HUES6 (cell line): Measurements from ENCODE around the gene SPEF1.
"Not testable (repeated sequence)": the region's sequence is repeated elsewhere in the genome, so short reads cannot be mapped to it uniquely, and the experiment has no call there.

Experiments
- H3K27ac ChIP-seq: 2 replicates; pipeline ENCODE4 v1.7.0; 2013; ENCODE audit warnings: low read depth, mild to moderate bottlenecking, low read length, inconsistent platforms
- H3K27me3 ChIP-seq: 2 replicates; pipeline ENCODE4 v1.6.1; 2013; ENCODE audit warnings: low read length; ENCODE audit not compliant: control insufficient read depth, insufficient read depth
- H3K36me3 ChIP-seq: 2 replicates; pipeline ENCODE4 v1.6.1; 2013; ENCODE audit warnings: low read length; ENCODE audit not compliant: control insufficient read depth, insufficient read depth
- H3K4me1 ChIP-seq: 2 replicates; pipeline ENCODE4 v1.6.1; 2013; ENCODE audit warnings: low read length; ENCODE audit not compliant: control insufficient read depth, insufficient read depth
- H3K4me3 ChIP-seq: 2 replicates; pipeline ENCODE4 v1.5.1; 2013; ENCODE audit warnings: low read depth, low read length
- H3K9ac ChIP-seq: one replicate; pipeline ENCODE4 v1.6.1; 2013; ENCODE audit warnings: mild to moderate bottlenecking, low read length
- H3K9me3 ChIP-seq: 2 replicates; pipeline ENCODE4 v1.6.1; 2013; ENCODE audit warnings: low read depth, low read length; ENCODE audit not compliant: control insufficient read depth, insufficient read depth

The SPEF1 gene

GRCh38 chr20:3781153-3781910 is at the start of gene SPEF1:
Gene SPEF1 (minus strand): TSS chr20:3781448. CDS start chr20:3781287, 161 bp downstream.
- peaks cover 5% of the 10 kb centered on the region for H3K36me3 ChIP-seq
- no peaks in the 10 kb centered on the region for H3K9me3 ChIP-seq
- peaks cover 49% of the 10 kb centered on the region for H3K27me3 ChIP-seq
- peak within 1 kb of the TSS; percentile 31 for H3K9ac ChIP-seq
- H3K4me1 ChIP-seq: peaks cover 24% of the 10 kb centered on the region
- H3K4me3 ChIP-seq: peak within 1 kb of the TSS; percentile 66
- no peak within 1 kb of the TSS for H3K27ac ChIP-seq

GRCh38 chr20:3829891-3830290 is 48.6 kb upstream of the SPEF1 start:
- not testable (repeated sequence) for H3K4me3 ChIP-seq, H3K27ac ChIP-seq, H3K4me1 ChIP-seq, H3K9me3 ChIP-seq, H3K27me3 ChIP-seq, H3K36me3 ChIP-seq, H3K9ac ChIP-seq

- no peaks in the 10 kb centered on the region for H3K27me3 ChIP-seq
- no peaks in the 10 kb centered on the region for H3K4me1 ChIP-seq
- H3K9ac ChIP-seq: no peak overlapping the region
- no peak overlapping the region for H3K27ac ChIP-seq
- H3K4me3 ChIP-seq: no peak overlapping the region
- H3K36me3 ChIP-seq: no peaks in the 10 kb centered on the region
- no peaks in the 10 kb centered on the region for H3K9me3 ChIP-seq
These were observed 47.5 kb upstream of the SPEF1 start for GRCh38 chr20:3828798-3829197.

- Histone ChIP-seq H3K4me1 (no peaks in the 10 kb centered on the region), H3K27ac (no peak overlapping the region), H3K27me3 (no peaks in the 10 kb centered on the region), H3K36me3 (peaks cover 4% of the 10 kb centered on the region), H3K9me3 (no peaks in the 10 kb centered on the region), H3K4me3 (no peak overlapping the region), H3K9ac (no peak overlapping the region)
These were observed 45.2 kb upstream of the SPEF1 start for GRCh38 chr20:3826420-3826819.

- Histone ChIP-seq H3K9me3 (no peaks in the 10 kb centered on the region), H3K27me3 (no peaks in the 10 kb centered on the region), H3K4me1 (no peaks in the 10 kb centered on the region), H3K27ac (no peak overlapping the region), H3K36me3 (peaks cover 4% of the 10 kb centered on the region), H3K4me3 (no peak overlapping the region), H3K9ac (no peak overlapping the region)
These were observed 44.3 kb upstream of the SPEF1 start for GRCh38 chr20:3825526-3825925.

GRCh38 chr20:3823881-3824280 is 42.6 kb upstream of the SPEF1 start:
- Histone ChIP-seq H3K9me3 (no peaks in the 10 kb centered on the region), H3K9ac (no peak overlapping the region), H3K27me3 (no peaks in the 10 kb centered on the region), H3K4me1 (no peaks in the 10 kb centered on the region), H3K36me3 (peaks cover 4% of the 10 kb centered on the region), H3K27ac (no peak overlapping the region), H3K4me3 (no peak overlapping the region)

- Histone ChIP-seq H3K36me3 (peaks cover 4% of the 10 kb centered on the region), H3K9ac (no peak overlapping the region), H3K4me1 (peaks cover 2% of the 10 kb centered on the region; the same call in 1 of the 2 replicates), H3K27me3 (no peaks in the 10 kb centered on the region), H3K9me3 (no peaks in the 10 kb centered on the region), H3K27ac (no peak overlapping the region), H3K4me3 (no peak overlapping the region)
These were observed 40.7 kb upstream of the SPEF1 start for GRCh38 chr20:3821996-3822395.

GRCh38 chr20:3820901-3821727 is 39.9 kb upstream of the SPEF1 start:
- no peaks in the 10 kb centered on the region for H3K27me3 ChIP-seq
- peak overlapping the region; percentile 78 for H3K4me3 ChIP-seq
- H3K4me1 ChIP-seq: peaks cover 9% of the 10 kb centered on the region
- H3K9ac ChIP-seq: peak overlapping the region; percentile 91
- H3K9me3 ChIP-seq: no peaks in the 10 kb centered on the region
- H3K36me3 ChIP-seq: peaks cover 4% of the 10 kb centered on the region
- peak overlapping the region; percentile 94 for H3K27ac ChIP-seq

GRCh38 chr20:3820048-3820900 is 39.0 kb upstream of the SPEF1 start, which contains the start of gene AP5S1:
Gene AP5S1 (plus strand): TSS chr20:3820547. CDS start chr20:3822118, 1,571 bp downstream.
- H3K4me3 ChIP-seq: peak within 1 kb of the TSS; percentile 78
- H3K27me3 ChIP-seq: no peaks in the 10 kb centered on the region

GRCh38 chr20:3819411-3820047 is 38.3 kb upstream of the SPEF1 start:
- H3K9me3 ChIP-seq: no peaks in the 10 kb centered on the region
- H3K4me1 ChIP-seq: peaks cover 14% of the 10 kb centered on the region
- H3K27ac ChIP-seq: no peak overlapping the region; the same call in 1 of the 2 replicates
- H3K4me3 ChIP-seq: peak overlapping the region; percentile 78
- H3K9ac ChIP-seq: peak overlapping the region; percentile 91
- no peaks in the 10 kb centered on the region for H3K27me3 ChIP-seq
- peaks cover 4% of the 10 kb centered on the region for H3K36me3 ChIP-seq

More at GRCh38 chr20:3820048-3820900, 39.0 kb upstream of the SPEF1 start, which contains the start of gene AP5S1:
- no peaks in the 10 kb centered on the region for H3K9me3 ChIP-seq
- peaks cover 14% of the 10 kb centered on the region for H3K4me1 ChIP-seq
- H3K27ac ChIP-seq: peak within 1 kb of the TSS; percentile 94
- peak within 1 kb of the TSS; percentile 91 for H3K9ac ChIP-seq
- H3K36me3 ChIP-seq: peaks cover 4% of the 10 kb centered on the region
